PFSK-1 (cell line): ENCODE results near the gene CYP2S1.

ENCODE experiments used
- FOXP2 ChIP-seq: optimal IDR thresholded peaks from 2 replicates; pipeline ENCODE3; 2011; ENCODE audit warnings: borderline replicate concordance, control low read depth, inconsistent platforms; ENCODE audit not compliant: insufficient read depth; ENCODE audit errors: extremely low read length, extremely low read depth
- POLR2AphosphoS5 ChIP-seq: IDR thresholded peaks from 2 replicates; pipeline ENCODE4 v1.6.1; 2012; ENCODE audit warnings: low read depth, mild to moderate bottlenecking, control low read depth, low read length, moderate library complexity
- REST ChIP-seq, 2 experiments: IDR thresholded peaks; 2 replicates each; pipeline versions ENCODE4 v1.6.1 to v1.8.0; 2011 to 2012; ENCODE audit warnings: low read depth in 2 of 2, low read length in 2 of 2, control low read depth in 1 of 2, inconsistent platforms in 1 of 2, mild to moderate bottlenecking in 1 of 2, moderate library complexity in 1 of 2; ENCODE audit not compliant: insufficient read depth in 1 of 2
- SIN3A ChIP-seq: IDR thresholded peaks from 2 replicates; pipeline ENCODE4 v1.6.1; 2012; ENCODE audit warnings: mild to moderate bottlenecking, low read length, moderate library complexity, borderline replicate concordance; ENCODE audit not compliant: insufficient read depth
- TAF1 ChIP-seq: IDR thresholded peaks from 2 replicates; pipeline ENCODE4 v1.6.1; 2012; ENCODE audit warnings: low read length, control low read depth, borderline replicate concordance; ENCODE audit not compliant: insufficient read depth

Gene CYP2S1

GRCh38 chr19:41187884-41188279 lies 5.1 kb upstream of the CYP2S1 start:
- TF ChIP-seq FOXP2 (no peak), SIN3A (no peak), POLR2AphosphoS5 (no peak), TAF1 (no peak), REST (IDR thresholded peaks at IDR 0.05; ENCODE audit: insufficient read depth in 1 of 2, low read depth in 2 of 2, low read length in 2 of 2) (no peak)

DNA sequence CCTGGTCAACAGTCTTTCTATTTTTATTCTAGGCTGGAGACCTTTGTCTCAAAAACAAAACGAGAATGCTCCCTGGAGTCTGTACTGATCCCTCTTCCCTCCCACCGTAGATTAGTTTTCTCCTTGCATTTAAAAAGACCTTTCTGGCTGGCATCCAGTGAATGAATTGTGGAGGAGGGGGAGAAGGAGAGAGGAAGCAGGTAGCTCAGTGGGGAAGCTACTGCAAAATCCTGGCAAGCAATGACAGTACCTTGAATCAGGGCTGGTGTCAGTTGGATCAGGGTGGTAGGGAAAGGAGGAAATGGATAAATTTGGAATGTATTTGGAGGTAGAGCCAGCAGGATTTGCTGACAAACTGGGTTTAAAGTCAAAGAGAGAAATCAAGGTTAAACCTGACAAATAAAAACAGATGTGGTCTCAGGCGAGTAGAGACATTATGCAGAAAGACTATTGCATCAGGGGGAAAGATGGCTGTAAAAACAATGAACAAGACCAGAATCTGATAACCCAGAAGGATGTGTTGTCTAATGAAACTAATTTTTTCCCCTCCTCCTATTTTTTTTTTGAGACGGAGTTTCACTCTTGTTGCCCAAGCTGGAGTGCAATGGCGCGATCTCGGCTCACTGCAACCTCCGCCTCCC lies 3.5 kb upstream of the CYP2S1 start:
- no peak for TF ChIP-seq POLR2AphosphoS5
- no peak for TF ChIP-seq TAF1
- no peak for TF ChIP-seq FOXP2
- no peak for TF ChIP-seq SIN3A
- no peak for TF ChIP-seq REST (IDR thresholded peaks at IDR 0.05; ENCODE audit: insufficient read depth in 1 of 2, low read depth in 2 of 2, low read length in 2 of 2)

DNA sequence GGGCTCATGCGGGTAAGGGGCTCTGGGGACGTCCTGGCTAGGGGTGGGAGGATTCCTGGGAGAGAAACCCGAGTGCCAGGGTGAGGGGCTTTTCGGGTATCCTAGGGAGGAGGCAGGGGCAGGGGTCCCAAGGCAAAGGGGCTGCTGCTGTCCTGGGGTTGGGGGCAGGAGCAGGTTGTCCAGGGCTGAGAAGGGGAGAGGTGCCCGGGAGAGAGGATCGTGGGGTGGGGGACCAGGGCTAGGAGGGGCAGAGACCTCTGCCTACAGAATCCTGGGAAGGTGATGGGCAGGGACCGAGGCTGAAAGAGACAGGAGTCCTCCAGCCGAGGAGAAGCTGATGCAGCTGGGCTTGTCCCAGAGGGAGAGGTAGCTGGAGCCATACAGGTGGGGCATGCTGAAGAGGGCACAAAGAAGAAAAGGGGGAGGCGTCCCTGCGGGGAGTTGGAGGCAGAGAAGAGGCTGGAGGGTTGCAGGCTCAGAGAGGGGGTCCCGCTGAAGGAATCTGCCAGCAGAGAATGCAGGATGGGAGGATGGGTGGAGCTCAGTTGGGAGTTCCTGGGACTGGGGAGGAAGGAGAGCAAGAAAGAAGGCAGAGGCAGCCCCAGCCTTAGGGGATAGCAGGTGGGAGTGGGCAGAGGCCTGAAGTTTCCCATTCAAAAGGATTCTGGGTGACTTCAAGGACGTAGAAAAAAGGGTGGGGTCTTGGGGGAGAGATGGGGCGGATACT lies 574 bp downstream of the CYP2S1 start:
- TF ChIP-seq POLR2AphosphoS5 (no peak), TAF1 (no peak), SIN3A (no peak), REST (IDR thresholded peaks at IDR 0.05; ENCODE audit: insufficient read depth in 1 of 2, low read depth in 2 of 2, low read length in 2 of 2) (no peak), FOXP2 (no peak)

DNA sequence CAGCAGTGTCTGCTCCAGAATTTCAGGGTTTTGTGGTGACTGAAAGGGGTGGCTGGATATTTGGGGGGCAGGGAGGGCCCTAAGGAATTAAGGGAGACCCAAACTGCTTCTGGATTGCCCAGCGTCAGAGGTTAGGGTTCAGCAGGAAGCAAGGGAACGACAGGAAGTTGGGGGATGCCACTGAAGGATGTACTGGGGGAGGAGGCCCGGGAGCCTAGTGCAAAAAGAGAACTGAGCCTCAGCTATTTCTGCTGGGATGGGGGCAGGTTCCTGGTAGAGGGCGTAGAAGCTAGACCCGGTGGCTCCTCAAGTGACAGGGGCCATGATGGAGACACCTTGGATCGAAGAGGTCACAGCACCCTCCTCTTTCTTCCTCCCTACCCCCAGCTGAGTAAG lies 1.1 kb downstream of the CYP2S1 start:
- TF ChIP-seq TAF1: 0 out of 2 replicates have a peak, but pooled peaks have one; percentile 12
- no peak for TF ChIP-seq SIN3A

DNA sequence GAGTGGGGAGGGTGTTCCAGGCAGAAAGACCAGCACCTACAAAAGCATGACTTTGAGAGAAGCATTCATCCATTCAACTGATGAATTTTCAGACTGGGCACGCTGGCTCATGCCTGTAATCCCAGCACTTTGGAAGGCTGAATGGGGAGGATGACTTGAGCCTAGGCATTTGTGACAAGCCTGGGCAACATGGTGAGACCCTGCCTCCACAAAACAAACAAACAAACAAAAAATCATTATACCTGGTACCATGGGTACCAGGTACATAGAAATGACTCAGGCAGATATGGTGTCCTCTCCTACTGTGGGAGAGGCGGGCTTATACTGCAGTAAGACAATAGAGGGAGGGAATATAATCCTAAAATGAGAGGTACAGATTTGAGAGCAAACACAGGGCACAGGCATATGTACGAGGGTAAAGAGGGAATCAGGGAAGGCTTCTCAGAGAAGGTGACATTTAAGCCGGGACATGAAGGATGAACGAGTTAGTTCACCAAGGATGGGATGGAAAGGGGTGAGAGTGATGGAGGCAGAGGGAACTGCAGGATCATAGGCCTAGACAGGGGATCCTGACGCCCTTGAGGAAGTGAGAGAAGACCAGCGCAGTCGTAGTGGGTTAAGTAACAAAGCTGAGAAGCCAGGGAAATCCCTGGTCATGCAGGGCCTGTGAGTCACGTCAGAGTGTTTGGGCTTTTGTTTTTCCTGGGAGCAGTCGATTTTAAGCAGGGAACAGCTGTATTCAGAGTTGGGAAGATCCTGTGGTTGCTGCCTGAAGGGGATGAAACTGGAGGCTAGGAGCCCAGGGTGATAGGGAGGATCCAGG lies 2.9 kb downstream of the CYP2S1 start:
- TF ChIP-seq SIN3A: no peak
- no peak for TF ChIP-seq REST (IDR thresholded peaks at IDR 0.05; ENCODE audit: insufficient read depth in 1 of 2, low read depth in 2 of 2, low read length in 2 of 2)
